Measurements from ENCODE around the gene SLC38A9.

GRCh38 chr5:55625913-55626312 lies 86.2 kb downstream of the SLC38A9 start:
- TF ChIP-seq, protein P1, sequence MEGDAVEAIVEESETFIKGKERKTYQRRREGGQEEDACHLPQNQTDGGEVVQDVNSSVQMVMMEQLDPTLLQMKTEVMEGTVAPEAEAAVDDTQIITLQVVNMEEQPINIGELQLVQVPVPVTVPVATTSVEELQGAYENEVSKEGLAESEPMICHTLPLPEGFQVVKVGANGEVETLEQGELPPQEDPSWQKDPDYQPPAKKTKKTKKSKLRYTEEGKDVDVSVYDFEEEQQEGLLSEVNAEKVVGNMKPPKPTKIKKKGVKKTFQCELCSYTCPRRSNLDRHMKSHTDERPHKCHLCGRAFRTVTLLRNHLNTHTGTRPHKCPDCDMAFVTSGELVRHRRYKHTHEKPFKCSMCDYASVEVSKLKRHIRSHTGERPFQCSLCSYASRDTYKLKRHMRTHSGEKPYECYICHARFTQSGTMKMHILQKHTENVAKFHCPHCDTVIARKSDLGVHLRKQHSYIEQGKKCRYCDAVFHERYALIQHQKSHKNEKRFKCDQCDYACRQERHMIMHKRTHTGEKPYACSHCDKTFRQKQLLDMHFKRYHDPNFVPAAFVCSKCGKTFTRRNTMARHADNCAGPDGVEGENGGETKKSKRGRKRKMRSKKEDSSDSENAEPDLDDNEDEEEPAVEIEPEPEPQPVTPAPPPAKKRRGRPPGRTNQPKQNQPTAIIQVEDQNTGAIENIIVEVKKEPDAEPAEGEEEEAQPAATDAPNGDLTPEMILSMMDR (IDR thresholded peaks at IDR 0.05): no peak
- no peak for TF ChIP-seq POLR2A (IDR thresholded peaks at IDR 0.05)
